Measurements from ENCODE around the gene EPHB2. TPM values are rescaled to one million over a fixed set of nuclear protein-coding genes. Genes with fewer than 3 reads are reported as not detected.

The EPHB2 gene
- total RNA-seq, 1 donor from 2014 or later, result 40.3 TPM

DNA sequence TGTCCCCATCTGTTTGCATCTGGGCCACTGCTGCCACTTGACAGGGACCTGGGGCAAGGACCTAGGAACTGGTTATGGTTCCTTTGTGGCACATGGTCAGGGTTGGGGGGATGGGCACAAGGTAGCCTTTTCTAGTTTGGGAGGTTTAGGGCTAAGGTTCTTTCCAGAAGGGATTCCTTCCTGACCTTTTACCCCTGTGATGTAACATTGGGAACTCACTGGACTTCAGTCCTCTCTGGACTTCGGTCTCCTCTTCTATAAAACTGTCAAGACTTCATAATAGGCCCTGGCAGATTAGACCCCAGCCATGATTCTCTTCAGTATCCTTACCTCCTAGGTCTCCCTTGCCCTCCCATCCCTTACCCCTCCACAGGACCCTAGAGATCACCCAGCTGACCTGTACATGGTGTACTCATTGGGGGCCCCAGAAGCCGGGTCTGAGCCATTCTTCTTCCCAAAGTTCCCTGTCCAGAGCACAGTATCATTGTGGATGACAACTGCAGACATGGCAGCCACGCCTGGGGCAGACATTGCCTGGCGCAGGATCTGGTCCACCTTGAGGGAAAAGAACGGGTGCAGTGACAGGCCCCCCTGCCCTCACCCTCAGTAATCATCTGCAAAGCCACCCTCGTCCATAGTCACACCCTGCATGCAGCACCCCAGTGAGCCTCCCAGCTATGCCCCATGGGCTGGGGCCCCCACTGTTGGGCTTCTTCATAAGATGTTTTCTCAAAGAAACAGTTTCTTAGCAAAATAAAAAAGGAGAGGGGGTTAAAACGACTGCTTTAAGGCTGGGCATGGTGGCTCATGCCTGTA is 249.1 kb downstream of the EPHB2 start:
- Mint-ChIP-seq H3K36me3 (no peaks in the 10 kb centered on the region), H3K27ac (no peak overlapping the region), H3K27me3 (no peaks in the 10 kb centered on the region), H3K9me3 (no peaks in the 10 kb centered on the region), H3K4me1 (ENCODE audit: unreplicated experiment) (no peaks in the 10 kb centered on the region), H3K4me3 (no peak overlapping the region)
- peak; percentile 22 for DNase-seq (ENCODE audit: extremely low spot score, unreplicated experiment)
- TF ChIP-seq, protein P1, sequence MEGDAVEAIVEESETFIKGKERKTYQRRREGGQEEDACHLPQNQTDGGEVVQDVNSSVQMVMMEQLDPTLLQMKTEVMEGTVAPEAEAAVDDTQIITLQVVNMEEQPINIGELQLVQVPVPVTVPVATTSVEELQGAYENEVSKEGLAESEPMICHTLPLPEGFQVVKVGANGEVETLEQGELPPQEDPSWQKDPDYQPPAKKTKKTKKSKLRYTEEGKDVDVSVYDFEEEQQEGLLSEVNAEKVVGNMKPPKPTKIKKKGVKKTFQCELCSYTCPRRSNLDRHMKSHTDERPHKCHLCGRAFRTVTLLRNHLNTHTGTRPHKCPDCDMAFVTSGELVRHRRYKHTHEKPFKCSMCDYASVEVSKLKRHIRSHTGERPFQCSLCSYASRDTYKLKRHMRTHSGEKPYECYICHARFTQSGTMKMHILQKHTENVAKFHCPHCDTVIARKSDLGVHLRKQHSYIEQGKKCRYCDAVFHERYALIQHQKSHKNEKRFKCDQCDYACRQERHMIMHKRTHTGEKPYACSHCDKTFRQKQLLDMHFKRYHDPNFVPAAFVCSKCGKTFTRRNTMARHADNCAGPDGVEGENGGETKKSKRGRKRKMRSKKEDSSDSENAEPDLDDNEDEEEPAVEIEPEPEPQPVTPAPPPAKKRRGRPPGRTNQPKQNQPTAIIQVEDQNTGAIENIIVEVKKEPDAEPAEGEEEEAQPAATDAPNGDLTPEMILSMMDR (conservative IDR thresholded peaks at IDR 0.05), result no peak

DNA sequence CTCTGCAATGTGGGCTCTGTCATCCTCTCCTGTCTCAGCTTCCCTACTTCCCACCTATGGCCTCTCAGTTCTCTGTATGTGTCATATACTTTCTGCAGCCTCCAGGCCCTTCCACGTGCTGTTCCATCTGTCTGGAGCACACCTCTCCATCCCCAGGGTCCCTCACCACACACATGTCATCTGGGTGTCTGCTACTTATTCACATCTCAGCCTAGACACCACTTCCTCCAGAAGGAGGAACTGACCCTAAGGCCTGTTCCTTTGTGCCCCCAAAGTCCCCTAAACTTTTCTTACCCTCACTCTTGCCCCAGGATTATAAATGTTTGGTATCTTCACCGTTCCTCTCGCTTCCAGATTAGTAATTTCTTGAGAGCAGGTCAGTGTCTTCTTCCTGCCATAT is 251.9 kb downstream of the EPHB2 start:
- Mint-ChIP-seq H3K4me1 (ENCODE audit: unreplicated experiment) (no peaks in the 10 kb centered on the region), H3K27me3 (peaks cover 7% of the 10 kb centered on the region), H3K36me3 (no peaks in the 10 kb centered on the region), H3K4me3 (no peak overlapping the region), H3K9me3 (no peaks in the 10 kb centered on the region), H3K27ac (no peak overlapping the region)
- DNase-seq (ENCODE audit: extremely low spot score, unreplicated experiment), result no peak
- TF ChIP-seq, protein P1 (conservative IDR thresholded peaks at IDR 0.05), result no peak

DNA sequence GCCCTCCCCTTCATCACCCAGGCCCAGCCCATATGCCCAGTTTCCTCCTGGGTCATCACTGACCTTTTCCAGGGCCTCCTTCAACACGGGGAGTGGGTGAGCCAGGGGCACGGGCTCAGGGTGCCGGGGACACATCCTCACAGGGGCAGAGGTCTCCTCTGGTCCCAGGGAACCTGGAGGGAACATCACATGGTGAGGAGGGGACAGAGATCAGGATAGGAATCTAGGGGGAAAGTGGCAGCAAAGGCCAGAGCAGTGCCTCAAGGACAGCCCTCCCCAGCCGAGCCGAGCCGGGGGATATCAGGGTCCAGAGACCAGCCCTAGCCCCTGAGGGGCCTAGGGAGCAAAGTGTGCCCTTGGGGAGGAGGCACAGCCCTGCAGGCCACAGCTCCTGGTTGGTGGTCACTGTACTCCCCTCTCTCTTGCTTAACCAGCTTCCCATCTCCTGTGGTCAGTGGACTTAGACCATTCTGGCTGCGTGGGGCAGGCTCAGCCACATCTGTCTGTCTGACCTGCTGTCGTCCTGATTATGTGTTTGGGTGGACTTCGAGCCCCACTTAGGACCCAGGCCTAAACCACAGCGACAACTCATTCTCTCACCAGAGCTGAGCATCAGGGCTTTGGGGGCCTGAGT is 252.5 kb downstream of the EPHB2 start:
- Mint-ChIP-seq H3K27me3 (peaks cover 11% of the 10 kb centered on the region), H3K36me3 (no peaks in the 10 kb centered on the region), H3K4me1 (ENCODE audit: unreplicated experiment) (no peaks in the 10 kb centered on the region), H3K27ac (no peak overlapping the region), H3K9me3 (no peaks in the 10 kb centered on the region), H3K4me3 (no peak overlapping the region)
- TF ChIP-seq, protein P1 (conservative IDR thresholded peaks at IDR 0.05), result no peak
- no peak for DNase-seq (ENCODE audit: extremely low spot score, unreplicated experiment)

DNA sequence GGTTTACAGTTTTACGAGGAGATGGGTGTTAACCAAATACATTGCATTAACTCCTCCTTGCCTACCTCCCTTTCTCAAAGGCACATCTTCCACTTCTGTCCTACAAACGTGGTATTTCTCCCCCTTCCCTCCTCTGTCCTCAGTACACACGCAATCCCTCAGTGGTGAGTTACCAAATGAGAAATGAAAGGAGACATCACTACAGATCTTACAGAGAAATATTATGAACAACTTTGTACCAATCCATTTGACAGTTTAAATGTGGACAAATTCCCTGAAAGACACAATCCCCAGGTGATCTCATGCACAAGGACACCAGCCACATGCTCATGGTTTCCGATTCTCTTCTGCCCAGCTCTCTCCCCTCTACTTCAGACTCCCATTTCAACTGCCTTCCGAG is 255.7 kb downstream of the EPHB2 start:
- no peak for DNase-seq (ENCODE audit: extremely low spot score, unreplicated experiment)
- no peak overlapping the region for H3K4me3 Mint-ChIP-seq
- H3K27ac Mint-ChIP-seq, result no peak overlapping the region
- H3K36me3 Mint-ChIP-seq, result no peaks in the 10 kb centered on the region
- no peaks in the 10 kb centered on the region for H3K9me3 Mint-ChIP-seq
- H3K27me3 Mint-ChIP-seq, result peaks cover 32% of the 10 kb centered on the region
- TF ChIP-seq, protein P1 (conservative IDR thresholded peaks at IDR 0.05), result no peak
- peaks cover 5% of the 10 kb centered on the region for H3K4me1 Mint-ChIP-seq (ENCODE audit: unreplicated experiment)

DNA sequence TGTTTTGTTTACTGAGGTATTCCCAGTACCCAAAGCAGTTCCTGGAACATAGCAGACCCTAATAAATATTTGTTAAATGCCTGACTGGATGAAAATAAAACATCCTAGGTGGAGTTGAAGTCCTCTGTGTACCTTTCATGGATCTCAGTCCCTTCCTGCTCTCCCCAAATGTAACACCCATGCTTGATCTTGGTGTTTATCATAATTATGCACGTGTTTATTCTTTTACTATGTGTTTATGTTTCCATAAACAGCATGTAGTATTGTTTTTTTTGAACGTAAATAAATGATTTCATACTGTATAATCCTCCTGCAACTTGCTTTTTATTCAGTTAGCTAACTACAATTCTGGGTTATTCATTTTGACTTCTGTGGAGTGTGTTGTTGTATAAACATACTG is 257.2 kb downstream of the EPHB2 start:
- Mint-ChIP-seq H3K4me1 (ENCODE audit: unreplicated experiment) (peaks cover 14% of the 10 kb centered on the region), H3K27ac (no peak overlapping the region), H3K27me3 (peaks cover 42% of the 10 kb centered on the region), H3K36me3 (no peaks in the 10 kb centered on the region), H3K4me3 (no peak overlapping the region), H3K9me3 (no peaks in the 10 kb centered on the region)
- TF ChIP-seq, protein P1 (conservative IDR thresholded peaks at IDR 0.05), result no peak
- DNase-seq (ENCODE audit: extremely low spot score, unreplicated experiment), result no peak

Data from type B pancreatic cell (in vitro differentiated cells).